Psoas muscle (tissue), 8 donors: ENCODE data around the gene MOXD1. TPM values are rescaled to one million over a fixed set of nuclear protein-coding genes. Genes with fewer than 3 reads are reported as not detected.
A peak's percentile ranks its signal among the peaks of the same experiment; 100 is the strongest.

ENCODE experiments used
- ATAC-seq, 4 donors: fragments of 200-7000 bp; cut with Tn5 transposase; one replicate each; pipeline ENCODE4 v1.9.1; 2020; ENCODE audit warnings: moderate library complexity in 3 of 4, mild to moderate bottlenecking in 2 of 4
- DNase-seq, 2 donors: peaks; one replicate each; pipeline ENCODE4 v3.0.0-alpha.2; 2020
- H3K27ac ChIP-seq: fragments of 200-600 bp; one replicate; pipeline ENCODE4 v1.8.0; 2022
- H3K27me3 ChIP-seq, 3 donors: fragments of 200-600 bp in 1 of 3; one replicate each; pipeline versions ENCODE4 v1.6.1 to v1.8.0; 2013 to 2022; ENCODE audit warnings: low read length in 2 of 3, mild to moderate bottlenecking in 2 of 3, moderate library complexity in 1 of 3; ENCODE audit not compliant: insufficient read depth in 3 of 3
- H3K36me3 ChIP-seq, 2 donors: fragments of 200-600 bp in 1 of 2; one replicate each; pipeline versions ENCODE4 v1.6.1 to v1.8.0; 2013 to 2022; ENCODE audit warnings: low read depth in 1 of 2, mild to moderate bottlenecking in 1 of 2, moderate library complexity in 1 of 2; ENCODE audit not compliant: insufficient read depth in 1 of 2
- H3K4me1 ChIP-seq: fragments of 200-600 bp; one replicate; pipeline ENCODE4 v1.8.0; 2022
- H3K4me3 ChIP-seq: fragments of 200-600 bp; one replicate; pipeline ENCODE4 v1.8.0; 2022; ENCODE audit warnings: mild to moderate bottlenecking
- H3K9me3 ChIP-seq: fragments of 200-600 bp; one replicate; pipeline ENCODE4 v1.8.0; 2022
- CTCF ChIP-seq: fragments of 200-600 bp; IDR thresholded peaks from one replicate; pipeline ENCODE4 v1.8.0; 2022; ENCODE audit warnings: antibody characterized with exemption
- WGBS, 3 donors: extraction: QIAGEN DNeasy Blood & Tissue Kit; methylation state at CpG; one replicate each; pipeline versions ENCODE4 v1.1.6 to v1.1.7; 2013; 5-methylcytosine and 5-hydroxymethylcytosine counted together
- intact Hi-C, 2 donors: fragments of 100-400 bp; cut with DNase I; formaldehyde crosslinking; loops; one replicate each; pipeline versions ENCODE4 v1.11.0 to v1.14.2; 2022
- polyA plus RNA-seq, 3 donors: library from polyadenylated mRNA; stranded (reverse); fragments of 200-250 nt; gene quantifications; one replicate each; pipeline ENCODE4 v1.2.3, GENCODE V29; 2013
- total RNA-seq, 4 donors: library from RNA; stranded (reverse); fragmentation: NEBNext Ultra II Directional in 2 of 4; extraction: Animal tissue kit (Norgen Biotek cat#: 25700) in 2 of 4; gene quantifications; one replicate each; pipeline versions ENCODE4 v1.2.1 to v1.2.4, GENCODE V29; 2021 to 2023
- donor health status: healthy with polysubstance abuse.
- donor health status: DM: no; HTN: no; CAD: no; lungs with moderate emphysema.
- donor health status: Bipolar disorder and iron deficiency.
- donor health status: healthy.
- donor health status: DM: yes; HTN: yes; CAD: no.
- donor health status: DM: no; HTN: no; CAD: no.
- donor health status: DM: no; HTN: no; CAD: no.
- donor health status: DM: yes; HTN: yes; CAD: no.

MOXD1 gene
- total and polyA plus RNA-seq, 7 donors, result 0.10 to 0.58 (median 0.30) TPM; not detected in 2

DNA sequence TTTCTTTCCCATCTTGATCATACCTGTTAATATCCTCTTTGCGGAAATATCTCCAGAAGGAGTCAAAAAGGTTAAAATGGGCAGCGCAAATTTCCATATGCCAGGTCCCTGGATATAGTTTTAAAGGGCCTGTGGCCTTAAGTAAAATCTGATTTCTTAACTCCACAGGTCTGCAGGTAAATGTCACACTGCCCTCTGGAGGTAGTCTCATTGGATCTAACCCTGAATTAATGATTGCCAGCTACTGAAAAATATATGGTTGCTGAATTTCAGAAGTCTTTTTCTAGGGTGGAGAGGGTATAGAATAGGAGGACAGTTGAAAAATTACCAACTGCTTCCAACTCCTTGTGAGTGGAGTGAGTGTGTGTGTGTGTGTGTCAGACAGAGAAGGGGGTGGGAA, 8.5 kb downstream of the MOXD1 start:
- ATAC-seq (no peak), DNase-seq (no peak)
- WGBS, 3 donors, result 99 to 100% (median 99%) methylated on average over 2 of the region's 2 CpGs
- Histone ChIP-seq H3K27ac (no peak overlapping the region), H3K4me1 (no peaks in the 10 kb centered on the region), H3K27me3 (no peaks in the 10 kb centered on the region), H3K9me3 (peaks cover 8% of the 10 kb centered on the region), H3K4me3 (no peak overlapping the region), H3K36me3 (no peaks in the 10 kb centered on the region)
- intact Hi-C loops, result no loop called here
- TF ChIP-seq CTCF, result no peak

- Histone ChIP-seq H3K4me3 (no peak overlapping the region), H3K36me3 (no peaks in the 10 kb centered on the region), H3K27ac (no peak overlapping the region), H3K9me3 (peaks cover 8% of the 10 kb centered on the region), H3K27me3 (no peaks in the 10 kb centered on the region), H3K4me1 (no peaks in the 10 kb centered on the region)
- WGBS, 3 donors, result 46 to 57% (median 49%) methylated on average over 5 of the region's 5 CpGs
- DNase-seq, result no peak
- no peak for TF ChIP-seq CTCF
- intact Hi-C loops, result no loop called here
- ATAC-seq, result no peak
Measured at GRCh38 chr6:132392270-132392646, 9.0 kb downstream of the MOXD1 start.

DNA sequence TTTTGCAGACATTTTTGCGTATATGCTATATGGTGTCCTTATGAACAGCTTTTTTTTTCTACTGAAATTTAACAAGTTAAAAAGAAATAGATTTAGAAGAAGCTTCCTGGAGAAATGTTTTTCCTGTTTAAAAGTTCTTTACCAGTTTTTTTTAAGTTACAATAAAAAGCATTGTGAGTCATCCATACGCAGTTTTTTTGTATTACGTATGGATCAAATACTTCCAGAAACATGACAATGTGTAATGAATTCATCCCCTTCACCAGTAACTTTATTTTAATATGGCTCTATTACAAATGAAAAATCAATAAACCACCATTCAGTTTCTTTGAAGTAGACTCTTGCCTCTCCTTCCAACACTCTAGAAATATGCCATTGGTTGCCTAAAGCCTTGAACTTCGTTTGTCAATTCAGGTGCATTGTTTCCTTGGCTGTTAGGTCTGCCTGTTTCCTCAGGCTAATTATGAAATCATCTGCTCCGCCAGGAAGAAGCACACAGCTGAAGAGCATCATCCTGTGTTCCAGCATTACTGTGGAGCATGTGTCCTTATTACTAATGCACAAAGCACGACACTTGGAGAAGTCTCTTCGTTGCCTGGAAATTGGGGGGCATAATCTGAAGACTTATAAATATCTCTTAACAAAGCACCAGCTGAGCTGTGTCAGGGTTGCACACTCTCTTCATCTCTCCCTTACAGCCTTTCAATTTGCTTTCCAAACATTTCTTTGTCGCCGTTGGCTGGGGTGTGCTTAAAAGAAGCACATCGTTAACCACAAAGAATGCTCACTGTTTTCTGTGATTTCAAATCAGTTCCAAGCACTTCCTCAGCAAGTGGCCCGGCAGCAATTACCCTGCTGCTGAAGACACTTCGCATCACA, 9.6 kb downstream of the MOXD1 start:
- TF ChIP-seq CTCF, result no peak
- peak in 1 of 4 donors; percentile 40 for ATAC-seq
- H3K4me3 ChIP-seq, result no peak overlapping the region

GRCh38 chr6:132390451-132390850, 10.8 kb downstream of the MOXD1 start:
- Histone ChIP-seq H3K27me3 (no peaks in the 10 kb centered on the region), H3K9me3 (peaks cover 8% of the 10 kb centered on the region), H3K36me3 (no peaks in the 10 kb centered on the region), H3K27ac (no peak overlapping the region), H3K4me1 (no peaks in the 10 kb centered on the region), H3K4me3 (no peak overlapping the region)
- 92 to 96% (median 95%) methylated on average over 4 of the region's 4 CpGs for WGBS, 3 donors
- no peak for TF ChIP-seq CTCF
- DNase-seq (no peak), ATAC-seq (no peak)
- intact Hi-C loops, result no loop called here

More for the DNA sequence above, 9.6 kb downstream of the MOXD1 start:
- 40 to 43% (median 41%) methylated on average over 12 of the region's 12 CpGs for WGBS, 3 donors
- DNase-seq, result no peak
- peaks cover 8% of the 10 kb centered on the region for H3K9me3 ChIP-seq
- no peaks in the 10 kb centered on the region for H3K36me3 ChIP-seq
- H3K4me1 ChIP-seq, result no peaks in the 10 kb centered on the region
- H3K27me3 ChIP-seq, result no peaks in the 10 kb centered on the region
- intact Hi-C loops, result no loop called here
- H3K27ac ChIP-seq, result no peak overlapping the region
